ENCODE results near the gene CRB1. TPM values are rescaled to one million over a fixed set of nuclear protein-coding genes. Genes with fewer than 3 reads are reported as not detected.

CRB1 gene
- total RNA-seq, 1 donor from 2014 or later = not detected

DNA sequence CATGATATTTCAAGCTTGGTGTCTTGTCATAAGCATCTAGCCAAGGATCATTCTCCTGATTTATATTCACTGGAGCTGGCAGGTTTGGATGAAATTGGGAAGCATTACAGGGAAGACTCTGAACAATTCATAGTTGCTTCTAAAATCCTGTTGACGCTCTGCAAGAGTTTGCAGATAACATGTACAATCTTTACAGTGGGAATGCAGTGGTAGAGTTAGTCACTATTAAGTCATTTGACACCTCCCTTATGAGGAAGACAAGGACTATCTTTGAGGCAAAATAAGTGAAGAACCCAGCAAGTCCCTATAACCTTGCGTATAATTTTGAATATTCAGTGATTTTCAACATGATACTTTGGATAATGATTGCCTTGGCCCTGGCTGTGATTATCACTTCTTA lies 45.3 kb upstream of the CRB1 start:
- Histone ChIP-seq H3K4me2 (ENCODE audit: low read length) (no peak overlapping the region), H3K79me2 (ENCODE audit: insufficient read depth, low read length) (no peaks in the 10 kb centered on the region), H2AFZ (ENCODE audit: low read depth, low read length) (no peak overlapping the region), H3K27ac (ENCODE audit: low read depth, low read length) (no peak overlapping the region), H3K36me3 (ENCODE audit: insufficient read depth, low read length) (no peaks in the 10 kb centered on the region), H3K4me3 (ENCODE audit: insufficient read depth, low read depth, low read length) (no peak overlapping the region), H3K27me3 (ENCODE audit: insufficient read depth, low read length) (no peaks in the 10 kb centered on the region), H3K9ac (ENCODE audit: low read length) (no peak overlapping the region), H3K9me3 (ENCODE audit: insufficient read depth, low read depth, low read length) (no peaks in the 10 kb centered on the region), H3K4me1 (ENCODE audit: insufficient read depth, low read length) (no peaks in the 10 kb centered on the region), H4K20me1 (ENCODE audit: insufficient read depth, low read length) (no peaks in the 10 kb centered on the region)
- Mint-ChIP-seq H3K9me3 (ENCODE audit: unreplicated experiment) (no peaks in the 10 kb centered on the region), H3K4me3 (ENCODE audit: unreplicated experiment) (no peak overlapping the region), H3K4me1 (ENCODE audit: low read depth, unreplicated experiment) (peaks cover 7% of the 10 kb centered on the region), H3K27ac (ENCODE audit: unreplicated experiment) (no peak overlapping the region), H3K27me3 (ENCODE audit: low read depth, unreplicated experiment) (no peaks in the 10 kb centered on the region), H3K36me3 (ENCODE audit: low read depth, unreplicated experiment) (no peaks in the 10 kb centered on the region)
- DNase-seq (ENCODE audit: low read depth) = no peak
- FAIRE-seq = no peak
- no peak for TF ChIP-seq EZH2 (IDR thresholded peaks at IDR 0.05; ENCODE audit: insufficient read depth, low read length)
- TF ChIP-seq, protein P1, sequence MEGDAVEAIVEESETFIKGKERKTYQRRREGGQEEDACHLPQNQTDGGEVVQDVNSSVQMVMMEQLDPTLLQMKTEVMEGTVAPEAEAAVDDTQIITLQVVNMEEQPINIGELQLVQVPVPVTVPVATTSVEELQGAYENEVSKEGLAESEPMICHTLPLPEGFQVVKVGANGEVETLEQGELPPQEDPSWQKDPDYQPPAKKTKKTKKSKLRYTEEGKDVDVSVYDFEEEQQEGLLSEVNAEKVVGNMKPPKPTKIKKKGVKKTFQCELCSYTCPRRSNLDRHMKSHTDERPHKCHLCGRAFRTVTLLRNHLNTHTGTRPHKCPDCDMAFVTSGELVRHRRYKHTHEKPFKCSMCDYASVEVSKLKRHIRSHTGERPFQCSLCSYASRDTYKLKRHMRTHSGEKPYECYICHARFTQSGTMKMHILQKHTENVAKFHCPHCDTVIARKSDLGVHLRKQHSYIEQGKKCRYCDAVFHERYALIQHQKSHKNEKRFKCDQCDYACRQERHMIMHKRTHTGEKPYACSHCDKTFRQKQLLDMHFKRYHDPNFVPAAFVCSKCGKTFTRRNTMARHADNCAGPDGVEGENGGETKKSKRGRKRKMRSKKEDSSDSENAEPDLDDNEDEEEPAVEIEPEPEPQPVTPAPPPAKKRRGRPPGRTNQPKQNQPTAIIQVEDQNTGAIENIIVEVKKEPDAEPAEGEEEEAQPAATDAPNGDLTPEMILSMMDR (IDR thresholded peaks at IDR 0.05; ENCODE audit: insufficient read depth, low read depth, low read length) = no peak

DNA sequence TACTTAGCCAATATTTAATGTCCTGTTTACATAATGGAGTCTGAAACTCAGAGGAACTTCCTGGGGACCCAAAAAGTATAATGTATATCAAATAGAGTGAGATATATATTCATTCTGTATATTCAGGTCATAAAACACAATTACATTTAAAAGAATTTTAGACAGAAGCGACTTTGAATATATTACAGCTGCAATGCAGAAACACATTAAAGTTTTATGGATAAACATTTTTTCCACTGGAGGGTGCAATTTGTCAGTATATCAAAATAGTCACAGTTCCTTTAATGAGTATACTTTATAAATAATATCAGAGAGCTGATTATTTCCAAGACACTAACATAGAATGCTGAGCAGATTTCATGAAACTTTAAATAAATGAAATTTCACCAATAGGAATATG lies 43.9 kb upstream of the CRB1 start:
- no peaks in the 10 kb centered on the region for H3K9me3 Mint-ChIP-seq (ENCODE audit: unreplicated experiment)
- no peaks in the 10 kb centered on the region for H3K27me3 ChIP-seq (ENCODE audit: insufficient read depth, low read length)
- no peak overlapping the region for H2AFZ ChIP-seq (ENCODE audit: low read depth, low read length)
- peaks cover 7% of the 10 kb centered on the region for H3K4me1 Mint-ChIP-seq (ENCODE audit: low read depth, unreplicated experiment)
- H3K27ac ChIP-seq (ENCODE audit: low read depth, low read length) = no peak overlapping the region
- H3K9ac ChIP-seq (ENCODE audit: low read length) = no peak overlapping the region
- H3K9me3 ChIP-seq (ENCODE audit: insufficient read depth, low read depth, low read length) = no peaks in the 10 kb centered on the region
- H3K4me1 ChIP-seq (ENCODE audit: insufficient read depth, low read length) = no peaks in the 10 kb centered on the region
- no peak overlapping the region for H3K27ac Mint-ChIP-seq (ENCODE audit: unreplicated experiment)
- no peaks in the 10 kb centered on the region for H3K79me2 ChIP-seq (ENCODE audit: insufficient read depth, low read length)
- no peaks in the 10 kb centered on the region for H3K27me3 Mint-ChIP-seq (ENCODE audit: low read depth, unreplicated experiment)
- TF ChIP-seq, protein P1 (IDR thresholded peaks at IDR 0.05; ENCODE audit: insufficient read depth, low read depth, low read length) = no peak
- TF ChIP-seq EZH2 (IDR thresholded peaks at IDR 0.05; ENCODE audit: insufficient read depth, low read length) = no peak
- H3K36me3 ChIP-seq (ENCODE audit: insufficient read depth, low read length) = no peaks in the 10 kb centered on the region
- H3K4me2 ChIP-seq (ENCODE audit: low read length) = no peak overlapping the region
- no peak for FAIRE-seq
- no peak overlapping the region for H3K4me3 ChIP-seq (ENCODE audit: insufficient read depth, low read depth, low read length)
- H3K36me3 Mint-ChIP-seq (ENCODE audit: low read depth, unreplicated experiment) = no peaks in the 10 kb centered on the region
- no peak overlapping the region for H3K4me3 Mint-ChIP-seq (ENCODE audit: unreplicated experiment)
- H4K20me1 ChIP-seq (ENCODE audit: insufficient read depth, low read length) = no peaks in the 10 kb centered on the region
- no peak for DNase-seq (ENCODE audit: low read depth)

DNA sequence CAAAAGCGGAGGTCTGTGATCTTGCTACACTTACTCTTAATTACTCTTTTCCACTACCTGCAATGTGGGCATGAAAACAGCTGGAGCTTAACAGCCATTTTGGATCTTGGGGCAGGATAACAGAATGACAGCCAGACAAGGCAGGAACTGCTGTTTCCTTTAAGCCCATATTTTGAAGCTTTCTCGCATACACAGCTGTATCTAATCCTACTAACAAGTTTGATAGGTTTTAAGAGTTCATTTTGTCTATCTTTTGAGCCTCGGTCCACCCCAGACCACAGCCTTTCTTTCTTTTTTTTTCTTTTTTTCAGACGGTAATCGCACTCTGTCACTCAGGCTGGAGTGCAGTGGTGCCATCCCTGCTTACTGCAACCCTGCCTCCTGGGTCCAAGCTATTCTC lies 42.4 kb upstream of the CRB1 start:
- no peak overlapping the region for H3K9ac ChIP-seq (ENCODE audit: low read length)
- H3K4me3 ChIP-seq (ENCODE audit: insufficient read depth, low read depth, low read length) = no peak overlapping the region
- H3K4me1 Mint-ChIP-seq (ENCODE audit: low read depth, unreplicated experiment) = peaks cover 7% of the 10 kb centered on the region
- no peaks in the 10 kb centered on the region for H3K9me3 Mint-ChIP-seq (ENCODE audit: unreplicated experiment)
- no peaks in the 10 kb centered on the region for H3K27me3 ChIP-seq (ENCODE audit: insufficient read depth, low read length)
- no peaks in the 10 kb centered on the region for H3K36me3 Mint-ChIP-seq (ENCODE audit: low read depth, unreplicated experiment)
- H3K79me2 ChIP-seq (ENCODE audit: insufficient read depth, low read length) = no peaks in the 10 kb centered on the region
- H3K27ac ChIP-seq (ENCODE audit: low read depth, low read length) = no peak overlapping the region
- no peak overlapping the region for H3K4me2 ChIP-seq (ENCODE audit: low read length)
- no peaks in the 10 kb centered on the region for H3K36me3 ChIP-seq (ENCODE audit: insufficient read depth, low read length)
- no peaks in the 10 kb centered on the region for H3K27me3 Mint-ChIP-seq (ENCODE audit: low read depth, unreplicated experiment)
- no peaks in the 10 kb centered on the region for H4K20me1 ChIP-seq (ENCODE audit: insufficient read depth, low read length)
- H3K9me3 ChIP-seq (ENCODE audit: insufficient read depth, low read depth, low read length) = no peaks in the 10 kb centered on the region
- TF ChIP-seq, protein P1 (IDR thresholded peaks at IDR 0.05; ENCODE audit: insufficient read depth, low read depth, low read length) = no peak
- TF ChIP-seq EZH2 (IDR thresholded peaks at IDR 0.05; ENCODE audit: insufficient read depth, low read length) = no peak
- H3K4me3 Mint-ChIP-seq (ENCODE audit: unreplicated experiment) = no peak overlapping the region
- no peak overlapping the region for H2AFZ ChIP-seq (ENCODE audit: low read depth, low read length)
- DNase-seq (ENCODE audit: low read depth) = no peak
- H3K27ac Mint-ChIP-seq (ENCODE audit: unreplicated experiment) = no peak overlapping the region
- no peaks in the 10 kb centered on the region for H3K4me1 ChIP-seq (ENCODE audit: insufficient read depth, low read length)
- FAIRE-seq = no peak

All from astrocyte (in vitro differentiated cells and primary cell).